ENCODE data around the gene TFAP2C. TPM values are rescaled to one million over a fixed set of nuclear protein-coding genes. Genes with fewer than 3 reads are reported as not detected.

The TFAP2C gene
- total and polyA plus RNA-seq, 2 donors = 0.42 to 2.1 TPM

DNA sequence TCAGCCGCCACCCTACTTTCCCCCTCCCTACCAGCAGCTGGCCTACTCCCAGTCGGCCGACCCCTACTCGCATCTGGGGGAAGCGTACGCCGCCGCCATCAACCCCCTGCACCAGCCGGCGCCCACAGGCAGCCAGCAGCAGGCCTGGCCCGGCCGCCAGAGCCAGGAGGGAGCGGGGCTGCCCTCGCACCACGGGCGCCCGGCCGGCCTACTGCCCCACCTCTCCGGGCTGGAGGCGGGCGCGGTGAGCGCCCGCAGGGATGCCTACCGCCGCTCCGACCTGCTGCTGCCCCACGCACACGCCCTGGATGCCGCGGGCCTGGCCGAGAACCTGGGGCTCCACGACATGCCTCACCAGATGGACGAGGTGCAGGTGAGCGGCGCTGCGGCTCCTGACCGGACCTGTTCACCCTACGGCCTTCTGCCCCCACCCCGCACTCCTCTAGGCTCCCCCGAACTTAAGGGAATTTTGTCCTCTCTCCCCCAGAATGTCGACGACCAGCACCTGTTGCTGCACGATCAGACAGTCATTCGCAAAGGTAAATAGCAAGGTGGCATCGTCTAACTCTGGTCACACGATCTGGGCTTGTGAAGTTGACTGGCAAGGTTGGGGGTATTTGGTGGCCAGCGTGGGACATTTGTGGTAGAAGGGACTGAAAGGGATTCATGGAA lies 2.3 kb downstream of the TFAP2C start:
- WGBS = 11% methylated on average over 48 of the region's 48 CpGs
- H3K4me3 ChIP-seq (ENCODE audit: low read length in 2 of 2) = no peak overlapping the region
- no peaks in the 10 kb centered on the region for H3K36me3 ChIP-seq (ENCODE audit: control insufficient read depth in 2 of 2, insufficient read depth in 2 of 2, low read length in 1 of 2)
- no peaks in the 10 kb centered on the region for H3K9me3 ChIP-seq (ENCODE audit: control insufficient read depth in 2 of 2, insufficient read depth in 1 of 2, low read length in 1 of 2)
- DNase-seq (ENCODE audit: low read depth in 6 of 9, low spot score in 9 of 9) = no peak
- no peak overlapping the region for H3K27ac ChIP-seq (ENCODE audit: low read depth in 1 of 2, low read length in 1 of 2)
- H3K4me1 ChIP-seq (ENCODE audit: control insufficient read depth in 2 of 2, insufficient read depth in 2 of 2, low read length in 2 of 2) = peaks cover 2 to 10% of the 10 kb centered on the region in 2 donors
- H3K27me3 ChIP-seq (ENCODE audit: control insufficient read depth in 2 of 2, insufficient read depth in 1 of 2, low read length in 1 of 2) = peaks cover 82 to 94% of the 10 kb centered on the region in 2 donors

DNA sequence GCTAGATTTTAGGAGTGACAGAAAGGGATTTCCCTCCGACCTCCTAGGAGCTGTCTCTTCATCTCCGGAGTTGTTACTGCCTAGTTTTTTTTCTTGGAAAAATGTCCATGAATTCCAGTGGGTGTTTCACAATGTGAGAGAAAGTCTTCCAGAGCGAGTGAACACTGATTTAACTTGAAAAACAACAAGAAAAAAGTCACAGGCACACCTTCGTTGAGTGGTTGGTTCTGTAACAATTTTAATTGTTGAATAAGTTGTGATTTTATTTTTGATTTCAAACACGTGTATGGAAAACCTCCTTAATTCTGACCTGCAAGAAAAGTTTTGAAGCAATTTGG lies 2.9 kb downstream of the TFAP2C start:
- no peak overlapping the region for H3K4me3 ChIP-seq (ENCODE audit: low read length in 2 of 2)
- H3K4me1 ChIP-seq (ENCODE audit: control insufficient read depth in 2 of 2, insufficient read depth in 2 of 2, low read length in 2 of 2) = peaks cover 2 to 10% of the 10 kb centered on the region in 2 donors
- peaks cover 77 to 90% of the 10 kb centered on the region in 2 donors for H3K27me3 ChIP-seq (ENCODE audit: control insufficient read depth in 2 of 2, insufficient read depth in 1 of 2, low read length in 1 of 2)
- no peak overlapping the region for H3K27ac ChIP-seq (ENCODE audit: low read depth in 1 of 2, low read length in 1 of 2)
- no peak for DNase-seq (ENCODE audit: low read depth in 6 of 9, low spot score in 9 of 9)
- WGBS = 22% methylated on average over 5 of the region's 5 CpGs
- no peaks in the 10 kb centered on the region for H3K9me3 ChIP-seq (ENCODE audit: control insufficient read depth in 2 of 2, insufficient read depth in 1 of 2, low read length in 1 of 2)
- no peaks in the 10 kb centered on the region for H3K36me3 ChIP-seq (ENCODE audit: control insufficient read depth in 2 of 2, insufficient read depth in 2 of 2, low read length in 1 of 2)

DNA sequence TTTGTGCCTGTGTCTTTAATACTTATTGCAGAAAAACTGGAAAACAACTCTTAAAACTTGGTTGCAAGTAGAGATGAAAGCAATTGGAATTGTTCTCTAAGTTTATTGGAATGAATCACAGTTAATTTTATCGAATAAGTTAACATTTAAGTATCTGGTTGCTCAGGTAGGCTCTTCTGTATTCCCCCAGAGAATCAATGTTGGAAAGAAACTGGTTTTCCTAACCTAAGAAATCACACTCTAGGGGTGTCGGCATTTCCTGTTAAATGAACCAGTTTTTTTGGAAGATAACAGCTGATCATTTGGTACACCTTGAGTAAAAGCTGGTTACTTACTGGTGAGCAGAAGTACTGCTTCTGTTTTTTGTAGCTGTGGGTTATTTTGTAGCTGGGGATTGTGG lies 5.2 kb downstream of the TFAP2C start:
- H3K27me3 ChIP-seq (ENCODE audit: control insufficient read depth in 2 of 2, insufficient read depth in 1 of 2, low read length in 1 of 2) = peaks cover 58 to 71% of the 10 kb centered on the region in 2 donors
- H3K9me3 ChIP-seq (ENCODE audit: control insufficient read depth in 2 of 2, insufficient read depth in 1 of 2, low read length in 1 of 2) = no peaks in the 10 kb centered on the region
- no peaks in the 10 kb centered on the region for H3K36me3 ChIP-seq (ENCODE audit: control insufficient read depth in 2 of 2, insufficient read depth in 2 of 2, low read length in 1 of 2)
- 86% methylated on average over 2 of the region's 2 CpGs for WGBS
- H3K4me3 ChIP-seq (ENCODE audit: low read length in 2 of 2) = no peak overlapping the region
- peaks cover 0 to 6% of the 10 kb centered on the region in 2 donors for H3K4me1 ChIP-seq (ENCODE audit: control insufficient read depth in 2 of 2, insufficient read depth in 2 of 2, low read length in 2 of 2)
- DNase-seq (ENCODE audit: low read depth in 6 of 9, low spot score in 9 of 9) = no peak
- H3K27ac ChIP-seq (ENCODE audit: low read depth in 1 of 2, low read length in 1 of 2) = no peak overlapping the region

DNA sequence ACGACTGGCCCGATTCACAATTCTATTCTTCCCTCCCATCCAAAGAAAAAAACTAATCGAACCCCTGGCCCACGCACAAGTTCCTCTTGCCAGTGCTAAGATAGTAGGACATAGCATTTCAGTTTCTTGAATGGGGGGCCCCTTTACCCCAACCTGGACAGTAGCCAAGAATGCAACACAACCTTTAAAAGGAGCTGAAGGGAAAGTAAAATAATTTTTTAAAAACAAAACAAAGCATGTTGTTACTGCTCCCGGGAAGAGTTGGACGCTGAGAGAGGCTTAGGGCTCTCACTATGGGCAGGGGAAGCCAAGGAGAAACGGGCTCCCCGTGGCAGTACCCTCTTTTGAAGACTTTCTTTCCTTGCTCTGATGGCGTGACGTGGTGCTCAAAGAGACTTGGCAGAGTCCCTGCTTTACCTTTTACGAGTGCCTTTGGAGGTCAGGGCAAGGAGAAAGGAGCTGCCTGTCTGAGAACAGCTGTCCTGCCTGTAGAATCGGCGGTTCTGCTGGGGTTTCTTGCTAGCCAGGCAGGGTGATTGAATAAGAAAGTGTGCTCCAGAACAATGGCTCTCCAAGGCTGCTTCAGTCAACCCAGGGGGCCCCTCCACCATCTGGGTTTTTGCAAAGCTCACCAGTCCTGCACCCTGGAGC lies 5.8 kb downstream of the TFAP2C start:
- Histone ChIP-seq H3K27ac (ENCODE audit: low read depth in 1 of 2, low read length in 1 of 2) (no peak overlapping the region), H3K27me3 (ENCODE audit: control insufficient read depth in 2 of 2, insufficient read depth in 1 of 2, low read length in 1 of 2) (peaks cover 53 to 65% of the 10 kb centered on the region in 2 donors), H3K36me3 (ENCODE audit: control insufficient read depth in 2 of 2, insufficient read depth in 2 of 2, low read length in 1 of 2) (no peaks in the 10 kb centered on the region), H3K4me1 (ENCODE audit: control insufficient read depth in 2 of 2, insufficient read depth in 2 of 2, low read length in 2 of 2) (peaks cover 0 to under 1% of the 10 kb centered on the region in 2 donors), H3K9me3 (ENCODE audit: control insufficient read depth in 2 of 2, insufficient read depth in 1 of 2, low read length in 1 of 2) (no peaks in the 10 kb centered on the region), H3K4me3 (ENCODE audit: low read length in 2 of 2) (no peak overlapping the region)
- WGBS = 69% methylated on average over 13 of the region's 13 CpGs
- DNase-seq (ENCODE audit: low read depth in 6 of 9, low spot score in 9 of 9) = no peak

DNA sequence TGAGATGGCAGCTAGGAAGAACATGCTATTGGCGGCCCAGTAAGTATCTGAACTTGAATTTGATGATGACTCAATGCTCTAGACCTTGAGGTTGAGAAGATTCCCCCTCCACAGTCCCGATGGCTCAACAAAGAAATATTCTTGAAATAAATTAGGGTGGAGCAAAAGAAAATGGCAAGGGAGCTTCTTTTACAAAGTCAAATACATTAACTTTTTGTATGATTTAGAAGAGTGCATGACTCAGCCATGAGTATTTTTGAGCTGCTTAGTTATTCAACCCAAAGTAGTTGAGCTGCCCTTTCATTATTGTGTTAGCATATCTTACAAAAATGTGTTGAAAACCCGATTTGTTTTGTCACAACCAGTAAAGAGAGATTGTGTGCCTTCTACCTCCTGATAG lies 7.6 kb downstream of the TFAP2C start:
- Histone ChIP-seq H3K27ac (ENCODE audit: low read depth in 1 of 2, low read length in 1 of 2) (no peak overlapping the region), H3K9me3 (ENCODE audit: control insufficient read depth in 2 of 2, insufficient read depth in 1 of 2, low read length in 1 of 2) (no peaks in the 10 kb centered on the region), H3K36me3 (ENCODE audit: control insufficient read depth in 2 of 2, insufficient read depth in 2 of 2, low read length in 1 of 2) (no peaks in the 10 kb centered on the region), H3K27me3 (ENCODE audit: control insufficient read depth in 2 of 2, insufficient read depth in 1 of 2, low read length in 1 of 2) (peaks cover 34 to 47% of the 10 kb centered on the region in 2 donors), H3K4me3 (ENCODE audit: low read length in 2 of 2) (no peak overlapping the region), H3K4me1 (ENCODE audit: control insufficient read depth in 2 of 2, insufficient read depth in 2 of 2, low read length in 2 of 2) (no peaks in the 10 kb centered on the region)
- 75% methylated on average over 3 of the region's 3 CpGs for WGBS
- DNase-seq (ENCODE audit: low read depth in 6 of 9, low spot score in 9 of 9) = no peak

DNA sequence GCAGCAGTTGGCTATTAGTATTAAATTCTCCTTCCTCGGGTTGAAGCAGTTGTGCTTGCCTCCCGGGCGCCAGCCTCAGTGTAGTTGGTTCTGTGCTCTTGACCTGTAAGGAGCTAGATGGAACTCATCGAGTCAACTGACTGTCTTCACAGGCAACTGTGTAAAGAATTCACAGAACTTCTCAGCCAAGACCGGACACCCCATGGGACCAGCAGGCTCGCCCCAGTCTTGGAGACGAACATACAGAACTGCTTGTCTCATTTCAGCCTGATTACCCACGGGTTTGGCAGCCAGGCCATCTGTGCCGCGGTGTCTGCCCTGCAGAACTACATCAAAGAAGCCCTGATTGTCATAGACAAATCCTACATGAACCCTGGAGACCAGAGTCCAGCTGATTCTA lies 8.5 kb downstream of the TFAP2C start:
- Histone ChIP-seq H3K9me3 (ENCODE audit: control insufficient read depth in 2 of 2, insufficient read depth in 1 of 2, low read length in 1 of 2) (no peaks in the 10 kb centered on the region), H3K27ac (ENCODE audit: low read depth in 1 of 2, low read length in 1 of 2) (no peak overlapping the region), H3K4me1 (ENCODE audit: control insufficient read depth in 2 of 2, insufficient read depth in 2 of 2, low read length in 2 of 2) (no peaks in the 10 kb centered on the region), H3K36me3 (ENCODE audit: control insufficient read depth in 2 of 2, insufficient read depth in 2 of 2, low read length in 1 of 2) (no peaks in the 10 kb centered on the region), H3K27me3 (ENCODE audit: control insufficient read depth in 2 of 2, insufficient read depth in 1 of 2, low read length in 1 of 2) (peaks cover 28 to 40% of the 10 kb centered on the region in 2 donors), H3K4me3 (ENCODE audit: low read length in 2 of 2) (no peak overlapping the region)
- DNase-seq (ENCODE audit: low read depth in 6 of 9, low spot score in 9 of 9) = no peak
- 91% methylated on average over 10 of the region's 10 CpGs for WGBS

DNA sequence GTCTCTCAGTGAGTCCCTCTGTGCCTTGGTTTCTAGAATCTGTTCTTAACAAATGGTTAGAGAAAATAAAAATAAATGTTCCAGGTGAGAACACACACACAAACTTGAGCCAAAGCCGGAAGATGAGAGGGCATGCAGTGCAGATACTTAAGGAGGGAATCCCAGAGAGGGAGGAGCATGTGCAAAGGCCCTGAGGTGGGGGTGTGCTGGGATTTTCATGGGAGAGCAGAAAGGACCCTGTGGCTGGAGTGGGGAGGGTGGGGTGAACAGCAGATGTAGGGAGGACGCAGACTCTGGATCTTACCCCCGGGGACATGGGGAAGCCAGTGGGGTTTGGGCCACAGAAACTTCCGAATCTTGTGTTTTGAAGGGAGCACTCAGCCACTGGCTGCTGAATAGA lies 17.5 kb downstream of the TFAP2C start:
- Histone ChIP-seq H3K27me3 (ENCODE audit: control insufficient read depth in 2 of 2, insufficient read depth in 1 of 2, low read length in 1 of 2) (peaks cover 0 to 2% of the 10 kb centered on the region in 2 donors), H3K27ac (ENCODE audit: low read depth in 1 of 2, low read length in 1 of 2) (no peak overlapping the region), H3K4me3 (ENCODE audit: low read length in 2 of 2) (no peak overlapping the region), H3K36me3 (ENCODE audit: control insufficient read depth in 2 of 2, insufficient read depth in 2 of 2, low read length in 1 of 2) (no peaks in the 10 kb centered on the region), H3K4me1 (ENCODE audit: control insufficient read depth in 2 of 2, insufficient read depth in 2 of 2, low read length in 2 of 2) (no peaks in the 10 kb centered on the region), H3K9me3 (ENCODE audit: control insufficient read depth in 2 of 2, insufficient read depth in 1 of 2, low read length in 1 of 2) (no peaks in the 10 kb centered on the region)
- DNase-seq (ENCODE audit: low read depth in 6 of 9, low spot score in 9 of 9) = no peak
- 93% methylated on average over 4 of the region's 4 CpGs for WGBS

DNA sequence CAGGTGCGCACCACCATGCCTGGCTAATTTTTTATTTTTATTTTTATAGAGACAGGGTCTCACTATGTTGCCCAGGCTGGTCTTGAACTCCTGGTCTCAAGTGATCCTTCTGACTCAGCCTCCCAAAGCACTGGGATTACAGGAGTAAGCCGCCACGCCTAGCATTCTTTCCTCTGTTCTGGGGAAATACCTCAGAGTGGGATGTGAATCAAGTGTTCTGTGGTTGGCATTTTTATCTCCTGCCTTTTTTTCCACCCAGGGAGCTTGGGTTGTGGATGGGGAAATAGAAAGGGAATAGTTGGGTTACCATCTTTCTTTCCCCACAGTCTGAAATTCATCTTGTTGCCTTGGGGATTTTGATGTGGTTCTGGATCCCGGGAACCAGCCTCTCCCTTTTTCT lies 24.1 kb downstream of the TFAP2C start:
- Histone ChIP-seq H3K36me3 (ENCODE audit: control insufficient read depth in 2 of 2, insufficient read depth in 2 of 2, low read length in 1 of 2) (no peaks in the 10 kb centered on the region), H3K4me1 (ENCODE audit: control insufficient read depth in 2 of 2, insufficient read depth in 2 of 2, low read length in 2 of 2) (no peaks in the 10 kb centered on the region), H3K27ac (ENCODE audit: low read depth in 1 of 2, low read length in 1 of 2) (no peak overlapping the region), H3K27me3 (ENCODE audit: control insufficient read depth in 2 of 2, insufficient read depth in 1 of 2, low read length in 1 of 2) (no peaks in the 10 kb centered on the region), H3K9me3 (ENCODE audit: control insufficient read depth in 2 of 2, insufficient read depth in 1 of 2, low read length in 1 of 2) (no peaks in the 10 kb centered on the region), H3K4me3 (ENCODE audit: low read length in 2 of 2) (no peak overlapping the region)
- no peak for DNase-seq (ENCODE audit: low read depth in 6 of 9, low spot score in 9 of 9)
- WGBS = 94% methylated on average over 4 of the region's 4 CpGs

DNA sequence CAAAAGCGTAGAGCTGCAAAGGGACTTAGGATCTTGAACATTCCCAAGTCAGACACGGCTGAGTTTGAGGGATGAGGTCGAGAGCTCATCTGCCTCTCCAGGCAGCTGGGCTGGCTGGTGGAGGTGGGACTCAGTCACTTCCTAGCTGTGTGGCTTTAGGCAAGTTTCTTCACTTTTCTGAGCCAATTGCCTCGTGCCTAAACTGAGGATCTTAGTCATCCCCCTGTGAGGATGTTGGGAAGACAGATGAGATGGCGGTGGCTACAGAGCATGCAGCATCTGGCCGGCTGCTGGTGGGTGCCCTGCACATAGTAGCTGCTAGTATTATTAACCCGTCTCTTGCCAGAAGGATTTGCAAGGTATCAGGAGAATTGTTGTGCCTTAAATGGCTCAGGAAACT lies 27.5 kb downstream of the TFAP2C start:
- WGBS = 57% methylated on average over 7 of the region's 7 CpGs

More for the DNA sequence above, 27.5 kb downstream of the TFAP2C start:
- Histone ChIP-seq H3K9me3 (ENCODE audit: control insufficient read depth in 2 of 2, insufficient read depth in 1 of 2, low read length in 1 of 2) (no peaks in the 10 kb centered on the region), H3K36me3 (ENCODE audit: control insufficient read depth in 2 of 2, insufficient read depth in 2 of 2, low read length in 1 of 2) (no peaks in the 10 kb centered on the region), H3K4me3 (ENCODE audit: low read length in 2 of 2) (no peak overlapping the region), H3K4me1 (ENCODE audit: control insufficient read depth in 2 of 2, insufficient read depth in 2 of 2, low read length in 2 of 2) (no peaks in the 10 kb centered on the region), H3K27ac (ENCODE audit: low read depth in 1 of 2, low read length in 1 of 2) (no peak overlapping the region), H3K27me3 (ENCODE audit: control insufficient read depth in 2 of 2, insufficient read depth in 1 of 2, low read length in 1 of 2) (no peaks in the 10 kb centered on the region)
- DNase-seq (ENCODE audit: low read depth in 6 of 9, low spot score in 9 of 9) = no peak
